NOMO-1 (cell line): ENCODE results near the gene NCSTN.

Experiments used
- DNase-seq, 2 experiments: peaks; one replicate each; lab custom pipeline; 2025; ENCODE audit not compliant: unreplicated experiment in 2 of 2; lab: John Stamatoyannopoulos, UW

The NCSTN gene

GRCh38 chr1:160346958-160347357 lies 3.8 kb downstream of the NCSTN start:
- DNase-seq = peak; percentile 60 to 96

- DNase-seq = no peak
Measured at GRCh38 chr1:160351629-160352028, 8.4 kb downstream of the NCSTN start.

- no peak for DNase-seq
Measured at GRCh38 chr1:160352555-160352954, 9.4 kb downstream of the NCSTN start.

DNA sequence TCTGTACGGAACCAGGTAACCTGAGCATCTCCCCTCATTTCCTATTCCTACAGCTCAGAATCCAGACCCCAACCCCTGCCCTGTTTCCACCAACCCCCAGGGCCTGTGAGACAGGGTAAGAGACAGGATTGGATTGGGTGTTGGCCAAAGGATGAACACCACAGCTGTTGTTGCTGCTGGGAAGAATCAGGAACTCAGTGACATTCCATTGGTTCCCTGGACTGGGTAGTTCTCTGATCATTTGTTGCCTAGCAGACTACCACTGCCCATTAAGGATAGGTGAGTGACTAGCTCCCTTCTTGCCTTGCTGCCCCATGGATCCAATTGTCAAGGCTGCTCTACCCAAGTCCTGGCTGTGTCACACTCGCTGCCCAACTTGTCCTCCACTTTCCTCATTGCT lies 10.0 kb downstream of the NCSTN start:
- DNase-seq = no peak

GRCh38 chr1:160354388-160354985 lies 11.3 kb downstream of the NCSTN start:
- no peak for DNase-seq

DNA sequence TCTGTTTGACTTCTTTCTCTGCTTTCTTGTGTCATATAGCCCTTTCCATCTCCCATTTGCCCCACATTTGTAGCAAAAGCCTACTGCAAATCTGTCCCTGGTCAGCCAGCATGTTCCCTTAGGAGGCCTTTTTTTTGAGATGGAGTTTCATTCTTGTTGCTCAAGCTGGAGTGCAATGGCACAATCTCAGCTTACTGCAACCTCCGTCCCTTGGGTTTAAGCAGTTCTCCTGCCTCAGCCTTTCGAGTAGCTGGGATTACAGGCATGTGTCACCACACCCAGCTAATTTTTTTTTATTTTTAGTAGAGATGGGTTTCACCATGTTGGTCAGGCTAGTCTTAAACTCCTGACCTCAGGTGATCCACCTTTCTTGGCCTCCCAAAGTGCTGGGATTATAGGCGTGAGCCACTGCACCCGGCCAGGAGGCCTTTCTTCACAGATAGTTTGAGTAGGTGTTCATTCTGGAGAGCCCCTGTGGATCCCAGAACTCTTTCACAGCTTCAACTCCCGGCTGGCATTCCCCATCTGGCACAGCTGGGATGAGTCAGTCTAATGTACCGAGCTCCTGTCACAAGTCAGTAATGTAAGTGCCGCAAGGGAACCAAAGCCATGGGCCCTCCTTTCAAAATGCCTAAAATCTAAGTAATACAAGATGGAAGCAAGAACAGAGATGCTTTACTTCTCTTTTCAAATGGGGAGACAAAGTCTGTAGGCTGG lies 14.3 kb downstream of the NCSTN start:
- no peak for DNase-seq

GRCh38 chr1:160358073-160358472 lies 14.9 kb downstream of the NCSTN start:
- no peak for DNase-seq

DNA sequence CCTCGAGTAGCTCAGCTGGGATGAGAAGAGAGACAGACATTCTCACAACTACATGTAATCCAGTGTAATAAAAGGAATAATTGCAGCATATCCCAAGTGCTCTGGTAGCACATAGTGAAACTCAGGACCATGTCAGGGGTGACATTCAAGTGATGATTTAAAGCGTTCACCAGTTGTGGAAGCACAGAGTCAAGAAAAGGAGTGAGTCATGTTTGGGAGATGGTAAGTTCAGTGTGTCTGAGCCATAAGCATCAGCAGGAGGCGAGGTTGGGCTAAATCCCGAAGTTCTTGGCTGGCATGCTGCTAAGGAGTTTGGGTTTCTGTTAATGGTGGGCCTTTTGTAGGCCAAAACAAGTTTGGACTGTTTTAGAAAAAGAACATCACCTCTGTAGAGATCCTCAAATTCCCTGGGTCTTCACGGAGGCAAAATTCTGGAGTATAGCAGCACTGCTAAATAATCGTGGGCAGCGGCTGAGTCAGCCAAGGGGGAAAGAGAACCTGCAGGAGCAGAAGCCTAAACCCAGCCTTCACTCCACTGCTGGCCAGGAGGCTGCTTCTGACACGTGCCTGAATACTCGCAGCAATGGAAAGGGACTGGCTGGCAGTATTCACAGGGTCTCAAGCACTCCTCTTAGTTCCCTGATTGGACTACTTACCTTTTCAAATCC lies 16.5 kb downstream of the NCSTN start:
- DNase-seq = no peak

DNA sequence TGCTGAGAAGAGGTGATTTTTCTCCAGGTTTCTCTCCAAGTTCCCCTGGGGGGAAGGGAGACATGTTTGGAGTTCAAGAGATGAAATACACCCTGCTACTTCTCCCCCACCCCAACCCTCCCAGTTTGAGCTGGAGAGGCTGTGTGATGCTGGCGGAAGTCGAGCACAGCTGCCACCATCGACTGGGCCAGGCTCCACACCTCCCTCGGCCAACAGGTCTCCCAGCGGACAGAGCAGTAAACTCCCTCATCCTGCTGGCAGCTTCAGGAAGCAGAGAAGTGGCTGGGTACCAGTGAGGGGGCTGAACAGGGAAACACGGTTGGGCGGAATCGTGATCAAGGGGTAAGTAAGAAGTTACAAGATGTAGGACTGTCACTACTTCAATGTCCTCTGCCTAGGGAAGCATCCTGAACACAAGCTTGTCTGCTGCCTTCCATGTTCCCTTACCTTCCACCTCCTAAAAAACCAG lies 17.1 kb downstream of the NCSTN start:
- DNase-seq = no peak

DNA sequence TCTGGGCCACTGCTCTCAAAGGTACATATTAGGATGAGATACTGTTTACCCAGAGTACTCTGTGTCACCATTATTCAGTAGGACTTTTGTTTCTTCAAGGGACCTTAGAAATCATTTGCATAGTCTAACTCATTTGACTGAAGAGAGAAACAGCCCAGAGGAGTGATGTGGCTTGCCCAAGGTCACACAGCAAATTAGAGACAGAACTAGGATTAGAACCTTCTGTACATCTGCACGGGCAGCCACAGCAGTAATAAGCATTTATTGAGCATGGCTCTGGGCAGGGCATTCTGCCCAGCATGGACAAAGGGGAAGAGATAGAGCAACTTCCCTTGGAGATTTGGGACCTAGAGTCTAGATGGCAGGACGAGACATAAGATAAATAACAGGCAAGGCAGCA lies 18.0 kb downstream of the NCSTN start:
- no peak for DNase-seq

GRCh38 chr1:160361814-160362167 lies 18.6 kb downstream of the NCSTN start:
- DNase-seq = no peak

- no peak for DNase-seq
Measured at GRCh38 chr1:160362168-160362957, 19.2 kb downstream of the NCSTN start.

DNA sequence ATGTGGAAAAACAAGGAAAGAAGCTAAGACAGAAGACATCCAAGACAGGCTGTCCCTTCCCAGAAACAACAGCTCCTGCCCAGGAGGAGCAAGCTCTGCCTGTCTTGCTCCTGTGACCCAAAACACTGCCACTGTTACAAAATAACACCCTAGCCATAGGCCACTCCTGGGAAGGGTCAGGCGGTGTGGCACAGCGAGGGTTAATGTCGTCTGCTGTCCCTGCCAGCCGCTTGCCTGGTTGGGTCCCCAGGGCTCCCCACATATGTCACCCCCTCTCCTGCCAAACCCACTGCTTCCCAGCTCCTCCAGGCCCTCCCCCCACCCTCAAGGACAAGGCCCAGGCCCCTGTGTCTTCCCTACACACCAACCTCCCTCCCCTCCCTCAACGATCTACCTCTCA lies 19.8 kb downstream of the NCSTN start:
- no peak for DNase-seq

GRCh38 chr1:160363951-160364735 lies 21.0 kb downstream of the NCSTN start:
- DNase-seq = no peak

DNA sequence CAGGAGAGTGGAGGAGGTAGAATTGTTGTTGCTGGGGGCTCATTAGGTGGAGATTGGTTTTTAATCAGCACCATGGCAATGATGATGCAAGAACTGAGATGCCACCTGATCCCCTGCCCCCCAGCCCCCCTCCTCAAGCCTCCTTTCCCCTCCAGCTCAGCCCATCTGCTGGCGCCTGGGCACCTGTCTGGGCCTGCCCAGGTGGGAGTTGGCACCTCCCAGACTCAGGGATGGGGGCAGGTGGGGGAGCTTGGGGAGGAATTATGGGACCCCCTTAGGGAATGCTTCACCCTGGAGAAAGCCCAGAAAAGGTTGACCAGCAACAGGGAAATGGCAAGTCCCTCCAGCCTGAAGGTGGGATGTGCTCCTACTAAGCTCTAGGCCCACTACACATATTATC lies 22.1 kb downstream of the NCSTN start:
- no peak for DNase-seq

GRCh38 chr1:160366731-160367515 lies 23.7 kb downstream of the NCSTN start, which contains the start of gene NHLH1:
Gene NHLH1 (plus strand): TSS chr1:160367071. CDS start chr1:160370732, 3,661 bp downstream.
- DNase-seq = no peak

GRCh38 chr1:160367516-160367900 lies 24.3 kb downstream of the NCSTN start:
- DNase-seq = no peak

GRCh38 chr1:160367934-160368923 lies 25.0 kb downstream of the NCSTN start:
- DNase-seq = no peak
